A673 (cell line): Measurements from ENCODE around the gene NPW. TPM values are rescaled to one million over a fixed set of nuclear protein-coding genes. Genes with fewer than 3 reads are reported as not detected.

Experiments used
- BruUV-seq: library from RNA; stranded (reverse); fragments of 400-500 nt; replicated peaks from 2 replicates; lab custom pipeline; 2021; lab: Mats Ljungman, UMichigan
- CTCF ChIA-PET: fragments of 300-600 bp; sonication (Branson Sonifier 250); formaldehyde crosslinking; loops from one replicate; lab custom pipeline; 2022; ENCODE audit warnings: antibody characterized with exemption; lab: Charles Lee
- POLR2A ChIA-PET: fragments of 300-600 bp; sonication (Branson Sonifier 250); formaldehyde crosslinking; loops from one replicate; lab custom pipeline; 2022; ENCODE audit warnings: antibody characterized with exemption; ENCODE audit not compliant: low non-redundant PET; lab: Charles Lee
- DNase-seq: peaks from one replicate; pipeline ENCODE4 v3.0.0-alpha.2; 2015; ENCODE audit warnings: low spot score
- H3K27ac ChIP-seq: fragments of 200-600 bp; sonication (generic); 2 replicates; pipeline ENCODE4 v1.5.1; 2016; ENCODE audit warnings: mixed run types, low read depth, mild to moderate bottlenecking, mixed read lengths, antibody characterized with exemption, low read length; ENCODE audit not compliant: poor library complexity, severe bottlenecking
- H3K27me3 ChIP-seq: fragments of 200-600 bp; sonication (generic); replicated peaks from 2 replicates; pipeline ENCODE4 v1.6.1; 2017; ENCODE audit warnings: mixed run types, low read depth, mild to moderate bottlenecking, mixed read lengths, antibody characterized with exemption, low read length; ENCODE audit not compliant: insufficient read depth, poor library complexity
- H3K36me3 ChIP-seq: fragments of 200-600 bp; sonication (generic); 2 replicates; pipeline ENCODE4 v1.6.1; 2016; ENCODE audit warnings: mixed run types, mild to moderate bottlenecking, mixed read lengths, antibody characterized with exemption, low read length; ENCODE audit not compliant: insufficient read depth, poor library complexity, severe bottlenecking
- H3K4me1 ChIP-seq: fragments of 200-600 bp; sonication (generic); 2 replicates; pipeline ENCODE4 v1.6.1; 2017; ENCODE audit warnings: mixed run types, mild to moderate bottlenecking, mixed read lengths, antibody characterized with exemption, low read length; ENCODE audit not compliant: insufficient read depth, poor library complexity, severe bottlenecking
- H3K4me3 ChIP-seq: fragments of 200-600 bp; sonication (generic); 2 replicates; pipeline ENCODE4 v1.5.1; 2016; ENCODE audit warnings: low read depth, mixed run types, mild to moderate bottlenecking, mixed read lengths, low read length; ENCODE audit not compliant: poor library complexity, severe bottlenecking
- H3K9me3 ChIP-seq: fragments of 200-600 bp; sonication (generic); 2 replicates; pipeline ENCODE4 v1.6.1; 2016; ENCODE audit warnings: mixed run types, low read depth, mild to moderate bottlenecking, mixed read lengths, antibody characterized with exemption, low read length; ENCODE audit not compliant: poor library complexity, severe bottlenecking
- EZH2 ChIP-seq: fragments of 200-600 bp; sonication (generic); IDR thresholded peaks from 2 replicates; pipeline ENCODE4 v1.6.1; 2017; ENCODE audit warnings: borderline replicate concordance, low read depth, mild to moderate bottlenecking, mixed read lengths, antibody characterized with exemption, low read length; ENCODE audit not compliant: poor library complexity, severe bottlenecking
- intact Hi-C: fragments of 100-400 bp; cut with micrococcal nuclease; formaldehyde crosslinking; loops from one replicate; pipeline ENCODE4 v1.10.0; 2022; ENCODE audit not compliant: unreplicated experiment
- total RNA-seq: library from RNA; stranded (reverse); gene quantifications from 2 replicates; pipeline ENCODE4 v1.2.3, GENCODE V29; 2021
- TF ChIP-seq, protein P1 (sequence below): fragments of 300-800, 200-600 bp; sonication (generic); conservative IDR thresholded peaks from 2 replicates; pipeline ENCODE4 v1.5.1; 2017; ENCODE audit warnings: low read depth, mild to moderate bottlenecking, antibody characterized with exemption, low read length, moderate library complexity, mixed read lengths

The NPW gene
- total RNA-seq, 1 experiment from 2014 or later = 96.5 TPM

DNA sequence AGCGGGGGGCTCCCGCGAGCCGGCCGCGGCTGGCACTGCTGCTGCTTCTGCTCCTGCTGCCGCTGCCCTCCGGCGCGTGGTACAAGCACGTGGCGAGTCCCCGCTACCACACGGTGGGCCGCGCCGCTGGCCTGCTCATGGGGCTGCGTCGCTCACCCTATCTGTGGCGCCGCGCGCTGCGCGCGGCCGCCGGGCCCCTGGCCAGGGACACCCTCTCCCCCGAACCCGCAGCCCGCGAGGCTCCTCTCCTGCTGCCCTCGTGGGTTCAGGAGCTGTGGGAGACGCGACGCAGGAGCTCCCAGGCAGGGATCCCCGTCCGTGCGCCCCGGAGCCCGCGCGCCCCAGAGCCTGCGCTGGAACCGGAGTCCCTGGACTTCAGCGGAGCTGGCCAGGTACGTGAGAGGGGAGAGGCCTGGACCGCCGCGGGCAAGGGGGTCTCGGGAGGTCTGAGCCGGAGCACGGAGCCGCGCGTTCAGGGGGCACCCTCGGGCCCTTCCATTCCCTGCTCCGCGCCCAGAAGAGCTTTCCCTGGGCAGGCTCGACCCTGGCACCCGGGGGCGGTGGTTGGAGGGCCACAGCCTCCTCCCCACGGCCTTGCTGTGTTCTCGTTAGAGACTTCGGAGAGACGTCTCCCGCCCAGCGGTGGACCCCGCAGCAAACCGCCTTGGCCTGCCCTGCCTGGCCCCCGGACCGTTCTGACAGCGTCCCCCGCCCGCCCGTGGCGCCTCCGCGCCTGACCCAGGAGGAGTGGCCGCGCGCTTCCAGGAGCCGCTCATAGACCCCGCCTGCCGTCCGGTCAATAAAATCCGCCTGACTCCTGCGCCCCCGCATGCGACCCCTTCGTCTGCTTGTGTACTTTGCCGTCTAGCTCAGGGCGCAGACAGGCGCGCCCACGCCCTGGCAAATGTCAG, 591 bp downstream of the NPW start:
- Histone ChIP-seq H3K27ac (peak overlapping the region; percentile 52), H3K9me3 (no peaks in the 10 kb centered on the region), H3K36me3 (no peaks in the 10 kb centered on the region), H3K27me3 (no peaks in the 10 kb centered on the region), H3K4me1 (peaks cover 14% of the 10 kb centered on the region), H3K4me3 (peak overlapping the region; percentile 56)
- TSS peak; percentile 90 for BruUV-seq
- ChIA-PET POLR2A (interaction anchor here (1.1 kb wide), 1 partner anchor 135 kb away, joined by 10 read pairs; the partner anchor contains the start of gene TRAF7), CTCF (interaction anchor here (0.6 to 1.0 kb wide), 2 partner anchors 8 kb away, joined by 4 to 6 read pairs; no protein-coding TSS in a partner anchor)
- intact Hi-C loops = loop anchor here (5.0 kb wide), 1 partner anchor 132 kb away; no protein-coding TSS in a partner anchor
- peak; percentile 62 for DNase-seq
- TF ChIP-seq, protein P1, sequence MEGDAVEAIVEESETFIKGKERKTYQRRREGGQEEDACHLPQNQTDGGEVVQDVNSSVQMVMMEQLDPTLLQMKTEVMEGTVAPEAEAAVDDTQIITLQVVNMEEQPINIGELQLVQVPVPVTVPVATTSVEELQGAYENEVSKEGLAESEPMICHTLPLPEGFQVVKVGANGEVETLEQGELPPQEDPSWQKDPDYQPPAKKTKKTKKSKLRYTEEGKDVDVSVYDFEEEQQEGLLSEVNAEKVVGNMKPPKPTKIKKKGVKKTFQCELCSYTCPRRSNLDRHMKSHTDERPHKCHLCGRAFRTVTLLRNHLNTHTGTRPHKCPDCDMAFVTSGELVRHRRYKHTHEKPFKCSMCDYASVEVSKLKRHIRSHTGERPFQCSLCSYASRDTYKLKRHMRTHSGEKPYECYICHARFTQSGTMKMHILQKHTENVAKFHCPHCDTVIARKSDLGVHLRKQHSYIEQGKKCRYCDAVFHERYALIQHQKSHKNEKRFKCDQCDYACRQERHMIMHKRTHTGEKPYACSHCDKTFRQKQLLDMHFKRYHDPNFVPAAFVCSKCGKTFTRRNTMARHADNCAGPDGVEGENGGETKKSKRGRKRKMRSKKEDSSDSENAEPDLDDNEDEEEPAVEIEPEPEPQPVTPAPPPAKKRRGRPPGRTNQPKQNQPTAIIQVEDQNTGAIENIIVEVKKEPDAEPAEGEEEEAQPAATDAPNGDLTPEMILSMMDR = no peak
- TF ChIP-seq EZH2 = no peak

DNA sequence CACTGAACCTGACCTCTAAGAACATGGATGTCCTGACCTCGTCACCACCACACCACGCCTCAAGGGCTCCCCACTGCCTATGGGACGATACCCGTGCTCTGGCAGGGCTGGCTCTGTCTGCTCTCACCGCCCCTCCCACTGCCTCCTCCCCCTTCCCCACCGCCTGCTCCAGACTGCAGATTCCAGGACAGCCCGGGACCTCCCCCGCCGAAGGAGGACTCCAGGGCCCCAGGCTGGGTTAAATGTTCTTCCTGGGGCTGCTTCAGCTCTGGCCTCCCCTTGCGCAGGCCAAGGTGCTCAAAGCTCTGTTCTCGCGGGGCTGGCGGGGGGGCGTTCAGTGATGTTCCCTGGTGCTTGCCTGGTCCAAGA, 3.1 kb downstream of the NPW start:
- H3K4me3 ChIP-seq = peak overlapping the region; percentile 8
- intact Hi-C loops = loop anchor here (1.0 to 5.0 kb wide), 2 partner anchors 118 to 130 kb away; no protein-coding TSS in a partner anchor
- H3K27me3 ChIP-seq = no peaks in the 10 kb centered on the region
- no TSS peak for BruUV-seq
- H3K36me3 ChIP-seq = no peaks in the 10 kb centered on the region
- peak overlapping the region; percentile 26 for H3K27ac ChIP-seq
- POLR2A ChIA-PET = no interaction called here
- CTCF ChIA-PET = interaction anchor here (0.6 to 1.3 kb wide), 4 partner anchors 10 to 152 kb away, joined by 3 to 7 read pairs (median 3); no protein-coding TSS in a partner anchor
- DNase-seq = peak; percentile 49
- no peaks in the 10 kb centered on the region for H3K9me3 ChIP-seq
- peaks cover 21% of the 10 kb centered on the region for H3K4me1 ChIP-seq
- TF ChIP-seq, protein P1 = no peak
- TF ChIP-seq EZH2 = no peak

DNA sequence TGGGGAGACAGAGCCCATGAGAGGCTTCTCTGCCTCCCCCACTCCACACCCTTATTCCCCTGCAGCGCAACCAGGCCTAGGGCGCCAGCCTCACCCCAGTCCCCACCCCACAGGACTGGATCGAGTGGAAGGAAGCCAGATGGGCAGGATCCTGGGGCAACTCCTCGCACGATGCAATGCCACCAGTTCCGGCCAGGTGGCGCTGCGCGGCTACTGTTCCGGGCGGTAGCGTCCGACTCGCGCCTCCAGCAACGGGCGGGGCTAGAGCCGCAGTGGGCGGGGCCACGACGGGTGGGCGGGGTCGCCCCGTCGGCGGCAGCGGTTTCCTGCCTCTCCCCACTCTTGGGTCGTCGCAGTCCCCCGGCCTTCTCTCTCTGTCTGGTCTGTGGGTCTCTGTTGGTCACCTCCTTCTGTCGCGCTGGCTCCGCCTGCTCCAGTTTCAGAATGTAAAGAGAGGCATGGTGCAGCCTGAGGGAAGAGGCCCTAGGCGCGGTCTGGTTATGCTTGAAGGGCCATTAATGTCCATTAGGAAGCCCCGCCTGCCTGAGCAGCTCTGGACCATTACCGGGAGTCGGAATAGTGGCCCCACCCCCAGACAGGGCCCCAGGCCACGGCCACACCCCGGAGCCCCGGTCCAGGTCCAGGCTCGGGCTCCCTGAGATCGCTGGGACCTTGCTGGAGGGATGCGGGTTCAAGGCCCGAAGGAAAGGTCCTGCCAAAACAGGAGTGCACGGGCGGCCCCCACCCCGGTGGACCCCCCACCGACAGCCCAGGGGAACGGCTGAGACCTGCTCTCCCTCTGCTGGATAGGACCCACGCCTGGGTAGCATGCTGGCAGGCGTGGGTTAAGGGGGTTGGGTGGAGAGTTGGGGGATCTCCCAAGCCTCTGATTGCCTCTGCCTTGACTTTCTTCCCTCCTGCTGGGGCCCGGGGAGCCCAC, 3.8 kb downstream of the NPW start:
- TF ChIP-seq, protein P1 = peak; percentile 98
- TF ChIP-seq EZH2 = no peak
- Histone ChIP-seq H3K27ac (peak overlapping the region; percentile 26), H3K36me3 (no peaks in the 10 kb centered on the region), H3K4me3 (peak overlapping the region; percentile 8), H3K4me1 (peaks cover 21% of the 10 kb centered on the region), H3K9me3 (no peaks in the 10 kb centered on the region), H3K27me3 (no peaks in the 10 kb centered on the region)
- BruUV-seq = no TSS peak
- peak; percentile 91 for DNase-seq
- intact Hi-C loops = loop anchor here (1.0 to 5.0 kb wide), 2 partner anchors 117 to 129 kb away; no protein-coding TSS in a partner anchor
- ChIA-PET CTCF (interaction anchor here (0.6 to 1.3 kb wide), 5 partner anchors 11 to 151 kb away, joined by 3 to 7 read pairs (median 3); no protein-coding TSS in a partner anchor), POLR2A (no interaction called here)
